Hematopoietic multipotent progenitor cell treated with erythropoietin and hydrocortisone succinate and interleukin-3 and kit ligand, for 8 days (in vitro differentiated cells): ENCODE results near the gene ZNF263.

Experiments used
- DNase-seq: peaks from one replicate; pipeline ENCODE4 v3.0.0-alpha.2; 2015

Gene ZNF263

DNA sequence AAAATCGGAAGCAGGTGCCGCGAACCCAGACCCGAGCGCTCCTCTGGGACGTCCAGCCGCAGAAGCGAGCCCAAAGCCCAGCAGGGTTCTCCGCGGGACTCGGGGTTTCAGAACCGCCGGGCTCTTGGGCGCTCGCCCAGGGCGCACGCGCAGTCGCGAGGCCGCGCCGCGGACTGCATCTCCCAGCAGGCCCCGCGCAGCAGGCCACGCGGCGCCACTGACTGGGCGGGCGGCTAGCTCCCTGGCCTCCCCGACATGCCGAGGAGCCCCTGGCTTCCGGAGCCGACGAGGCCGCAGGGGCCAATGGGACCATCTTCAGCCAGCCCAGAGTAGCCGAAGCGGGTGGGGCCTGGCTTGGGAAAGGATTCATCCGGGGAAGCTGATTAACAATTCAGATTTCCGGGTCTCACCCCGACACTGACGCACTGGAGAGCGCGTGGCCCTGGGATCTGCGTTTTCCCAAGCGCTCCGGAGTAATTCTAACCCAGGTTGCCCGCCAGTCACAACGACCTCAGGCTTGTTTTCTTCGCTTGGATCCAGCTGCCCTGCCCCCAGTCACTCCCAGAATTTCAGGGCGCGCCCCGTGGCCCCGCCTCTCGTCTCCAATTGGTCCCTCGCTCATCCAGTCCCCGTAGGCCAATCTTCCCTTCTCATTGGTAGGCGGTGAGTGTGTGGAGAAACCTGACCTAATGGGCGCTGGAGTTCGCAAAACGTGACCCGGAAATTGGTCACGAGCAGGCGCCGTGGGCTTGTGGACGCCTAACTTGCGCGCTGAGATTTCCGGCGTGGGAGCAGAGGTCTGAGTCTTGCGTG lies at the start of gene ZNF263:
ZNF263 (plus strand) TSS at position 762 of the 813 bp plus-strand sequence. CDS start 328 bp downstream, outside the sequence.
- peak; percentile 99 for DNase-seq

DNA sequence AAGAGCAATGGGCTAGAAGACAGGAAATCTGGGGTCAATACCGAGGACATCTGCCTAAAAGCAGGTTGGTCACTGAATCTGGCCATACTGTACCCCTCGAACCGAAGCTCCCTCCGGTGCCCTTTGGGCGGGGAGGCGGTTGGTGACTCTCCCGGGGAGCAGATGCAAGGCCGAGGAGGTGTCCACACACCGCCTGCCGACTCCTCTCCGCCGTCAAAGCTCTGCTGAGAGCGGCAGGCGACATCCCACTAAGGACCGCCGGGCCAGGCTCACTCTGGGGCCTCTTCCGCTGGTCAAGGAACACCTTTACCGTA lies 48.8 kb upstream of the ZNF263 start:
- no peak for DNase-seq

GRCh38 chr16:3234857-3235561 lies 48.3 kb upstream of the ZNF263 start, which contains the start of gene ZNF200:
Gene ZNF200 (minus strand): TSS chr16:3235158. CDS start chr16:3233755, 1,403 bp downstream.
- peak; percentile 96 for DNase-seq

GRCh38 chr16:3235856-3236669 lies 47.2 kb upstream of the ZNF263 start:
- peak; percentile 68 for DNase-seq

DNA sequence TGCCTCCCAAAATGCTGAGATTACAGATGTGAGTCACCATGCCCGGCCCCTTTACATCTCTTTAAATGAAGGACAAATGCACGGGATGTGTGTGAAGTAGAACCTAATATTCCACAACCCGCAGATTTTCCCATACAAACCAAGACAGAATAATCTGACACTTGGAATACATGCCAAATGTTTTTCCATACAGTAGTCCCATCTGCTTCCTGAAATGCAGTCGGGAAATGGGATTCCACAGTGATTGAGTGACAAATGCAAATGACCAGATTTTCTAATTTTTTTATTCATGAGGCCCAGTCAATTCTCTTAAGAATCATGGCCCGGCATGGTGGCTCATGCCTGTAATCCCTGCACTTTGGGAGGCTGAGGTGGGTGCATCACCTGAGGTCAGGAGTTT lies 41.5 kb upstream of the ZNF263 start:
- no peak for DNase-seq

DNA sequence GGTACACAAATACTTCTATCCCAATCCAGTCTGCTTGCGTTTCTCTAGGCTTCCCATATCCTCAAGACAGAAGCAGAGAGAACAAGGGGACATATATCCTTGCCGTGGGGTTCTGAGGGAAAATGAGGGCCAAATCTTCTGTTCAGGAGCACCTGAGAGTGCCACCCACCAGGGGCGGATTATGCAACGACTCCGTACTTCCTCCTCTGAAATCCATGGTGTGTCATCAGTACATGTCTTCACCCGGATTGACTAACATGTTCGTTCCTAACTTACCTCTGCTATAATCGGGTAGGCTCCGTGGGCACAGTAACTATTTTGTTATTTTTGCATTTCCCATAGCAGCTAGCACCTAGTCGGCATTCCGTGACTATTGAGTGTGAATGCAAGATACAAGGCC lies 40.6 kb upstream of the ZNF263 start:
- DNase-seq: no peak

DNA sequence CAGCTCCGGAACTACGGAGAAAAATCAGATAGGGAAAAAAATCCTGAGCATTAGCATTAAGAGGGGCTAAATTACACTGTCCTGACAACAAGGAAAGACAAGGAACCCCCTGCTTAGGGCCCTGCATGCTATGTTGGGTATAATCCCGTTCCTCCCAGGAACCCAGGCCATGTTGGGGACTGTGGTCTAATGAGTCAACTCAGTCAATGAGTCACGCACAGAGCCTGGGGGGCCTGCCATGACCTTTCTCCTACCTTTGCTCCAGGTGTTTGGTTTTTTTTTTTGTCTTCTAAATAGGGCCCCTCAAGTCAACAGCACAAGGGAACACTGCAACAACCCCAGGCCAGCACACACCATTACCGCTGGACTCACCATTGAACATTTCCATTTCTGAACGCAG lies 39.4 kb upstream of the ZNF263 start:
- DNase-seq: no peak

GRCh38 chr16:3246002-3246401 lies 37.3 kb upstream of the ZNF263 start:
- no peak for DNase-seq

DNA sequence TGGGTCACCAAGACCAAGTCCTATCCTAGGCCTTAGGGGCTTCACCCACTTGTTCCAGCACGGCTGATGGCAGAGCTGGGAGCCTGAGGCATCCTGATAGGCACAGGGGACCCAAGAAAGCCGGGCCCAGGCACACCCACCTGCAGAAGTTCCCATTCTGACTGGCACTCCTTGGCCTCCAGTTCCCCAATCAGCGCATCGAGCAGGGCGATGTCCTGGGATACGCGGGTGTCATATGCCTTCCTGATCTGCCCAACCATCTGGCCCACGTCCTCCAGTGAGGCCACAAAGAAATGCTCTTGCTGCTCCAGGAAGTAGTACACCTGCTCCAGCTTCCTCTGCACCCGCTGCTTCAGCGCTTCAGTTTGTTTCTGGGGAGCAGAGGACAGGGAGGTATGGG lies 36.4 kb upstream of the ZNF263 start:
- no peak for DNase-seq

- no peak for DNase-seq
These were observed 34.7 kb upstream of the ZNF263 start for GRCh38 chr16:3248596-3248995.

DNA sequence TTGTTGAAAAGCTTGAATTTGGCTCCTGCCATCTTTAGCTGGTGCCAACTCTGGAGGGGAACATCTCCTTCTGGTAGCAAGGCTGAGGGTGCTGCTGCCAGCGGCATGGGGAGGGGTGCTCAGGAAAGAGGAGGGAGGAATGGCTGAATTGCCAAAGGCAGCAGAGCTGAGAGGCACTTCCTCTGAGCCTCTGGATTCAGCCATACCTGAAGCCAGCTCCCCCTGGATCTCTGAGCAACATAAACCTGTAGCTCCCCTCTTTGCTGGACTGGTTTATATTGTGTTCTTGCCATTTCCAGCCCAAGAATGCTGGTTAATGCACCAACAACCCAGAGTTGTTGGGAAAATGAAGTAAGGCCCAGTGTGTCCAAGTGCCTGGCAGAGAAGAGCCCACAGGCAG lies 34.3 kb upstream of the ZNF263 start:
- no peak for DNase-seq

DNA sequence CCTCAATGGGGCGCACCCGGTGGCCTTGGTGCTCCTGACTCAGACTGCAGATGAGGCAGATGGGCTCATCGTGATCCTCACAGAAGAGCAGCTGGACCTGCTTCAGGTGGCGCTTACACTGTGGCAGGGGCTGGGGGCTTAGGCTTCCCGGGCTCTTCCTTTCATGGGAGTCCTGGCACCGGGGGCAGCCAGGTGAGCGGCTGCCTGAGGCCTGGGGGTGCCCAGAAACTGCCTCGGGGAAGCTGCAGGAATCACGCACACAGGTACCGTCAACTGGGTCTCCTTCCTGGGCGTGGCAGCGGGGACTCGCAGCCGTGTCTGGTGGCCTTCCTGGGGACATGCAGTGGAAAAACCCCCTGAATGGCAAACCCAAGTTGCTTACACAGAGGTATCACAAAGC lies 33.8 kb upstream of the ZNF263 start:
- no peak for DNase-seq

DNA sequence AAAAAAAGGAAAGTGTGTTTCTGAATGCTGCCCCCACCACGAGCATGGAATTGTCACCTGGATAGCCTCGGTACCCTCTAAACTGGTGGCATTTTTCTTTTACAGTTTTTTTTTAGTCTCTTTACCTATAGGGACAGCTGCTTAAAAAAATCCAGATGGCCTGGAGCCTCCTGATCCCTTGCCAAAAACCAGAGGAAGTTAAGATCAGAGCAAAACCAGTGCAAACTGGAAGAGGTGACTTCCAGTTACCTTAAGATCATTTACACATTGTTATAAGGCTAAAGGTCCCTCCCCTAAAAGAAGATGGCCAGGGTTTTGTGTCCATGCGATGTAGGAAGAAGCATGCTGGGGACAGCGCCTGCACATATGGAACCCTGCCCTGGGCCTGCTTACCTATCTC lies 30.3 kb upstream of the ZNF263 start:
- no peak for DNase-seq

DNA sequence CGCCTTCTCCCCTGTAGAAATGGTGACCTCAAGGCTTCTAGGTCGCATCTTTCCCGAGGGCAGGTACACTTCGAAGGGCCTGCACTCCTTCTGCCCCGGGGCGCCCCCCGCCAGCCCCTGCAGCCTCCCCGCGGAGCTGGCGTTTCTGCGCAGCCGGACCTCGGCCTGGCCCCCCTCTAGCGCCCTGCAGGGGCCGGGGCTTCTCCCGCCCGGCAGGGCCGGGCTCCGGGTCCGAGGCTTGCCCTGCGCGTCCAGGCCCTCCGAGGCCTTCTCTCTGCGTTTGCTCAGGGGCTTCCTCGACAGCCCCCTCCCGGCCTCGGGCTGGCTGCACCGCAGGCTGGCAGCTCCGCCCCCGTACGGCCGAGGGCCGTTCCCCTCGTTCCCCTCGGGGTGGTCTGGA lies 29.0 kb upstream of the ZNF263 start:
- no peak for DNase-seq

GRCh38 chr16:3256146-3256865 lies 27.0 kb upstream of the ZNF263 start, which contains the start of gene MEFV:
Gene MEFV (minus strand): TSS chr16:3256633. CDS start chr16:3256587, 46 bp downstream.
- DNase-seq: no peak

DNA sequence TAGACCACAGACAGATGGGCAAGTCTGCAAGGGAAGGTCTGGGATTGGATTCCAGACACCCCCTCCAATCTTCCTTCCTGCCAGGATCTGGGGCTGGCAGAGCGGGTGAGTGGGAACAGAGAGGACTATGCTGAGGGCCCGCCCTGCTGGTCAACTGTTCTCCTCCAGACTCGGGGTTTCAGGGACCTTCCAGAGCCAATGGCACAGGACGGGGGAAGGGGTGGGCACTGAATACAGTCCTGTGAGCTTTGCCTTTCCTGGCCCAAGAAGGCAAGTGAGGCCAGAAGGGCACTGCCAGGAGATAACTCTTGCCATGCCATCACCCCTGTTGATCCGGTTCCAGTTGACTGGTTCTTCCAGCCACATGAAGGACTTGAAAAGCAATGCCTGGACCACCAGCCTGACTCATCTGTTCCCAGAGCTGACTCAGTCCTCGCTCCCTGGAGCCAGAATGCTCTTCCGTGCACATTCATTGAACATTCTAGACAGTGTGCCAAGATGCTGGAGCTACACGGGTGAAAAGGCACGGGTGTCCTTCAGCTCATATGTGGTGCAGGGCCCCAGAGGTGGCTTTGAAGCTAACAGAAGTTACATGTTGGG lies 26.3 kb upstream of the ZNF263 start:
- DNase-seq: no peak

GRCh38 chr16:3259836-3260235 lies 23.5 kb upstream of the ZNF263 start:
- DNase-seq: no peak

DNA sequence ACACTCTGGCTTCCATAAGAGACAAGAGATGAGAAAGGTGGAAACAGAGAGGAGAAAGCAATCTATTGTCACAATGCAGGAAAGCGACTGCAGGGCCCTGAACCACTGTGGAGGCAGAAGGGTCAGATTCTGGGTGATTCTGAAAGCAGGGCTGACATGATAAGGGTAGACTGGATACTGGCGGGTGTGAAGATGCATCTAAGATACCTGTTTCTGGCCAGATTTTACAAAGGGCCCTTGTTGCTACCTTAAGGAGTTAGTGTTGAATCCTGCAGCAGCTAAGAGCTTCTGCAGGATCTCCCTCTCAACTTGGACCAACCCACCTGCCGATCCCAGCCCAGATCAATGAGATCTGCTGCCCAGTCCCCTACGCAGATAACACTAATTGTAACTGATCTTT lies 20.8 kb upstream of the ZNF263 start:
- no peak for DNase-seq

- peak; percentile 99 for DNase-seq
These were observed 18.9 kb upstream of the ZNF263 start for GRCh38 chr16:3264137-3265036.

DNA sequence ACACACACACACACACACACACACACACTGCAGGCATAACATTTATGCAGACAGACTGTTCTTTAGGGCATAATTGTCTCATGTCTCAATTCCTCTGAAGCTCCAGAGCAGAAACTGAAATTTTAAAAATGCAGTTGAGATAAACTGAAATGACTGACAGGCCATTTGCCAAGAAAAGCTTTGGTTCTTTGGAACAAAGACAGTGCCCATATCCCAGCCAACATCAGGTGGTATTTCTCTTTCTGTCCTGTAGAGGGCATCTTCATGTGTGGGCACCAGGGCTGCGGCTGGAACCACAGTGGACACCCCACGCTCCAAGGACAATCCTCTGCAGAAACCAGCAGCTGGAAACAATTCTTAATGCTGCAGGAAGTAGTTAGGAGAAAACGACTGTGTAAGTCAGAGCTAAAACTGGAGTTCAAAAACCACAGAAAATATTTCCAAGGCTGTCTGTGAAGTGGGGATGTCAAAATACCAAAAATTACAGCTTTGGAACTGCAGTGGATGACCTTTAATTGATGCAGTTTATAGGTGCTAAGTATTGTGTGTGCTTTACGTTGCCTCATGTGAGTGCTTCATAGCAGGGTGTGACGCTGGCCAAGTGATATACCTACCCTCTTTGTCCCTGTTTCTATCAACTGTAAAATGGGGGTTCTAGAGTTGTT lies 16.3 kb upstream of the ZNF263 start:
- DNase-seq: peak; percentile 71

GRCh38 chr16:3268294-3268693 lies 15.0 kb upstream of the ZNF263 start:
- DNase-seq: no peak
